HEK293T (cell line): ENCODE measurements around the gene E2F8.

Source experiments
- CTBP1 ChIP-seq: fragments of 450-650 bp; IDR thresholded peaks from 2 replicates; pipeline ENCODE4 v1.6.1; 2016; ENCODE audit warnings: borderline replicate concordance
- TF ChIP-seq, protein P1 (sequence below): fragments of 450-650 bp; IDR thresholded peaks from 2 replicates; pipeline ENCODE4 v1.6.1; 2016

DNA sequence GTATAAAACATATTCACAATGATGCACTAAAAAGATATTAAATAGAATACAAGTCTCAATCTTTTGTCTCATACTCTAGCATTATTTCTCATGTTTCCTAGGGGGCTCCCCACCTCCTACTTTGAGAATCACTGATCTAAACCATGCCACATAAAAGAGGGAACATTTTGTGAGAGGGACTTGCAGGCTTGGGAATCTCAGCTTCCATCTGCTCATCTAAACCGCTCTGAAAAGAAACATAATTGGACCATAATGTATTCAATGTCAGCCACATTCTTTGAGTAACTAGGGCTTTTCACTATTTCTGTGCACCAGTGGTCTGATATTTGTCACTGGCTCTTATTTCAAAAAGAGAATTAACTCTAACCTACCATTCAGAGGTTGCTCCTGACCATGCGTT is 32.6 kb downstream of the E2F8 start:
- no peak for TF ChIP-seq CTBP1
- TF ChIP-seq, protein P1, sequence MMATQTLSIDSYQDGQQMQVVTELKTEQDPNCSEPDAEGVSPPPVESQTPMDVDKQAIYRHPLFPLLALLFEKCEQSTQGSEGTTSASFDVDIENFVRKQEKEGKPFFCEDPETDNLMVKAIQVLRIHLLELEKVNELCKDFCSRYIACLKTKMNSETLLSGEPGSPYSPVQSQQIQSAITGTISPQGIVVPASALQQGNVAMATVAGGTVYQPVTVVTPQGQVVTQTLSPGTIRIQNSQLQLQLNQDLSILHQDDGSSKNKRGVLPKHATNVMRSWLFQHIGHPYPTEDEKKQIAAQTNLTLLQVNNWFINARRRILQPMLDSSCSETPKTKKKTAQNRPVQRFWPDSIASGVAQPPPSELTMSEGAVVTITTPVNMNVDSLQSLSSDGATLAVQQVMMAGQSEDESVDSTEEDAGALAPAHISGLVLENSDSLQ: no peak
